ENCODE measurements around the gene MAN1B1.

- TF ChIP-seq MXI1 (IDR thresholded peaks at IDR 0.05; ENCODE audit: borderline replicate concordance, low read depth, low read length), result no peak
- no peak for TF ChIP-seq USF2 (IDR thresholded peaks at IDR 0.05; ENCODE audit: low read depth, low read length)
- TF ChIP-seq SMC3 (IDR thresholded peaks at IDR 0.05; ENCODE audit: low read depth, low read length), result no peak
- TF ChIP-seq RFX5 (IDR thresholded peaks at IDR 0.05; ENCODE audit: low read depth, low read length), result no peak
- TF ChIP-seq CEBPB (IDR thresholded peaks at IDR 0.05; ENCODE audit: low read depth, low read length), result no peak
- TF ChIP-seq CTCF (conservative IDR thresholded peaks at IDR 0.05; ENCODE audit: low read depth, low read length), result no peak
- TF ChIP-seq MAZ (IDR thresholded peaks at IDR 0.05; ENCODE audit: borderline replicate concordance, low read depth, low read length), result no peak
These were observed 15.5 kb upstream of the MAN1B1 start for GRCh38 chr9:137071282-137071681.
